KG1 (cell line): Measurements from ENCODE around the gene ADAMTS20.
"Not testable (repeated sequence)": the region's sequence is repeated elsewhere in the genome, so short reads cannot be mapped to it uniquely, and the experiment has no call there.

Experiments
- DNase-seq: peaks from one replicate; lab custom pipeline; 2025; lab: John Stamatoyannopoulos, UW

ADAMTS20 gene, protein sequence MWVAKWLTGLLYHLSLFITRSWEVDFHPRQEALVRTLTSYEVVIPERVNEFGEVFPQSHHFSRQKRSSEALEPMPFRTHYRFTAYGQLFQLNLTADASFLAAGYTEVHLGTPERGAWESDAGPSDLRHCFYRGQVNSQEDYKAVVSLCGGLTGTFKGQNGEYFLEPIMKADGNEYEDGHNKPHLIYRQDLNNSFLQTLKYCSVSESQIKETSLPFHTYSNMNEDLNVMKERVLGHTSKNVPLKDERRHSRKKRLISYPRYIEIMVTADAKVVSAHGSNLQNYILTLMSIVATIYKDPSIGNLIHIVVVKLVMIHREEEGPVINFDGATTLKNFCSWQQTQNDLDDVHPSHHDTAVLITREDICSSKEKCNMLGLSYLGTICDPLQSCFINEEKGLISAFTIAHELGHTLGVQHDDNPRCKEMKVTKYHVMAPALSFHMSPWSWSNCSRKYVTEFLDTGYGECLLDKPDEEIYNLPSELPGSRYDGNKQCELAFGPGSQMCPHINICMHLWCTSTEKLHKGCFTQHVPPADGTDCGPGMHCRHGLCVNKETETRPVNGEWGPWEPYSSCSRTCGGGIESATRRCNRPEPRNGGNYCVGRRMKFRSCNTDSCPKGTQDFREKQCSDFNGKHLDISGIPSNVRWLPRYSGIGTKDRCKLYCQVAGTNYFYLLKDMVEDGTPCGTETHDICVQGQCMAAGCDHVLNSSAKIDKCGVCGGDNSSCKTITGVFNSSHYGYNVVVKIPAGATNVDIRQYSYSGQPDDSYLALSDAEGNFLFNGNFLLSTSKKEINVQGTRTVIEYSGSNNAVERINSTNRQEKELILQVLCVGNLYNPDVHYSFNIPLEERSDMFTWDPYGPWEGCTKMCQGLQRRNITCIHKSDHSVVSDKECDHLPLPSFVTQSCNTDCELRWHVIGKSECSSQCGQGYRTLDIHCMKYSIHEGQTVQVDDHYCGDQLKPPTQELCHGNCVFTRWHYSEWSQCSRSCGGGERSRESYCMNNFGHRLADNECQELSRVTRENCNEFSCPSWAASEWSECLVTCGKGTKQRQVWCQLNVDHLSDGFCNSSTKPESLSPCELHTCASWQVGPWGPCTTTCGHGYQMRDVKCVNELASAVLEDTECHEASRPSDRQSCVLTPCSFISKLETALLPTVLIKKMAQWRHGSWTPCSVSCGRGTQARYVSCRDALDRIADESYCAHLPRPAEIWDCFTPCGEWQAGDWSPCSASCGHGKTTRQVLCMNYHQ (N-terminal part only)

GRCh38 chr12:43551971-43552559, at the start of gene ADAMTS20:
Gene ADAMTS20, minus strand, starts transcription at chr12:43552203. Its CDS starts 282 bp downstream, at chr12:43551921.
- DNase-seq, result no peak

DNA sequence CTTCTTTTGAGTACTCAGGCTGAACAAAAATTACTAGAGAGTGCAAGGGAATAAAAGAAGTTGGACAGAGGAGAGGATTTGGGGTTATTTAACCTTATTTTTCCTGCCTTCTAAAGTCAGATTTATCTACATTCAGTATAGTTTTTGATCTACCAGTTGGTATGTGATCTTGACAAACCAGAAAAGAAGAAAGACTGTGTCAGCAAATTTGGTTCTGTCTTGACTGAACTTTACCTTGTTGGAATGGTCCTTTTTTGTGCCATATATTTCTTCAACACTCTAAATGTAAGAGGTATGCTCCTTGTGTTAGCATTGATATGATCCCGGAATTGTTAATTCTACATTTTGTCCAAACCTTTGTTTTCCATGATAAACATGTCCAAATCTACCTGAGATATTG, 47.7 kb upstream of the ADAMTS20 start:
- DNase-seq, result no peak

DNA sequence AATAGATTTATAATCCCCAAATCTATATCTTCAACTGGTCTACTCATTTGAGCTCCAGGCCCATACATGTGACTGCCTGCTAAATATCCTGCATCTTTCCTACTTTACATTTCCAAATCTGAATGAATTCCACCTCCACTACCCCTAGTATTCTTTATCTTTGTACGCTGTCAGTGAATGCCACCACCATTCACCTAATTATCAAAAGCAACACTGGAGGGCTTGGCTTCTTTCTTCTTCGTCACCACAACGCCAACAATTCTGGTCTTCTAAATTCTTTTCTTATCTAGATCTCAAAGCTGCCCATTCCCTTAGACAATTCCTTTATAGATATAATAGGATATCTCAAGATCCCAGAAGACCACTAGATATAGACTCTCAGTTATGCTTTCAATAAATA, 47.1 kb upstream of the ADAMTS20 start:
- no peak for DNase-seq

DNA sequence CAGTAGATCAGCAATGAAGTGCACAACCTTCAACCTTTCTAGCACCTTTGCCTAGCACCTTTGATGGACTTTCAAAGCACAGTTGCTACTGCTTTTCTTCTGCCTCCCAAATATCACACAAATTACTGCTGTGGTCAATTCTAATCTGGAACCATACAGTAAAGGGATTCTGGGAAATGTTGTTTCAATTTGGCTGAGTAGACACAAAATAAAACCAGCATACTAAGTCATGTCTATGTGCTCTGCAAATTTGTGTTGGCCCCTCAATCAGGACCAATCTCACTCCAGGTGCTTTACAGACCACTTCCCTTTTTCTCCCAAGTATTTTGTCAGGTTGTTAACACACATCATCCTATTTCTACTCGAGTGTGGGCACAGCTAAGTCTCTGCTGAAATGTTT, 38.3 kb upstream of the ADAMTS20 start:
- DNase-seq, result no peak

GRCh38 chr12:43586646-43587245, 34.7 kb upstream of the ADAMTS20 start:
- DNase-seq, result no peak

- no peak for DNase-seq
Measured at GRCh38 chr12:43585676-43586075, 33.7 kb upstream of the ADAMTS20 start.

DNA sequence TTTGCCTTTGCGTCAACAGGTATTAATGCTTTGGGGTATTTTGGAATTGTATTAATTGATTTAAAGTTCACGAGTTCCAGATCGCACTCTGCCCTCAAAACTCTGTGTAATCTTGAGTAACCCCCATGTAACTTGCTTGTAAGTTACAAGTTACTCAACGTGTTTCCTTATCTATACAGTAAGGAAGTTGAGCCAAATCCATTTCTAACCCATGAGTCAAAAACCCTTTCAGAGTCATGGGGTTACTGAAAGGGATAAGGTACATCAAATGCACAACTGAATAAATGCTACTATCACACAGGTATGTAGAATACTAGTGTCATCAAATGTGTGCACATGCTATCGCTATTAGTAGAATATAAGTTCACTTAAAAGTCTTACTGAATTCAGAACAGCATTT, 28.6 kb upstream of the ADAMTS20 start:
- no peak for DNase-seq

- no peak for DNase-seq
Measured at GRCh38 chr12:43579206-43579605, 27.2 kb upstream of the ADAMTS20 start.

- no peak for DNase-seq
Measured at GRCh38 chr12:43578782-43579181, 26.8 kb upstream of the ADAMTS20 start.

DNA sequence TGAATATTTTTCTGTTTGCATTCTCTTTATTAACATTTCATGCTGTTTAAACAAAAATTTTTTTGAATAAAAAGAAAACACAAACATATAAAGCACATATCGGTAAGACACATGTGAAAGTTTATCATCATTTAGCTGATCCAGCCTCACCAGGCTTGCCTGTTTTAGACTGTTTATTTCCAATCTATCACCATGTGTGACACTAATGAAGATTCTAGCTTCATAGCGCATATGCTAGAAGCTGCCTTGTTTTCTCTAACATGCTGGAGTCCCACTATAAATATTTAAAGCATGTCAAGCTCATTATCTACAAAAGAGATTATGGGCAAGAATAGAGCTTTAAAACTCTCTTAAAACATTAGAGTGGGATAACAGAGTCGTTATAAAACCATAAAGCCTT, 25.4 kb upstream of the ADAMTS20 start:
- no peak for DNase-seq

DNA sequence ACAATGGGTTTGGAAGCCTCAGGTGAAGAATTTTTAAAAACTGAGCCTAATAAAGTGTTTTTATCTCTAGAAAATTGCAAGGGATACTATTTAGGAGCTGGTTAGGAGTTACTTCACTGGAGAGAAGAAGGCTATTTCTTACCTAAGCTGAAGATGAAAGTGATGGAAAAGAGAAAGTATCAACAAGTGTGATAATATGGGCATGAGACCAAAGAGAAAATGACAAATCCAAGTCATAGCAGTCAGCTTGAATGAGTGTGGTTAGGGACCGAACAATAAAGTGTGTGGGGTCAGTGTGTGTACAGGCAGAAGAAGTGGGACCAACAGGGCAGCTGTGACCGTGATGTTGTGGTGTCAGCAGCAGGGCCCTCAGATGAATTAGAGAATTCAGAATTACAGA, 24.2 kb upstream of the ADAMTS20 start:
- DNase-seq, result no peak

GRCh38 chr12:43571885-43572284, 19.9 kb upstream of the ADAMTS20 start:
- no peak for DNase-seq

GRCh38 chr12:43556057-43556456, 4.1 kb upstream of the ADAMTS20 start:
- DNase-seq, result no peak

GRCh38 chr12:43551279-43551970, 578 bp downstream of the ADAMTS20 start:
- DNase-seq, result no peak

DNA sequence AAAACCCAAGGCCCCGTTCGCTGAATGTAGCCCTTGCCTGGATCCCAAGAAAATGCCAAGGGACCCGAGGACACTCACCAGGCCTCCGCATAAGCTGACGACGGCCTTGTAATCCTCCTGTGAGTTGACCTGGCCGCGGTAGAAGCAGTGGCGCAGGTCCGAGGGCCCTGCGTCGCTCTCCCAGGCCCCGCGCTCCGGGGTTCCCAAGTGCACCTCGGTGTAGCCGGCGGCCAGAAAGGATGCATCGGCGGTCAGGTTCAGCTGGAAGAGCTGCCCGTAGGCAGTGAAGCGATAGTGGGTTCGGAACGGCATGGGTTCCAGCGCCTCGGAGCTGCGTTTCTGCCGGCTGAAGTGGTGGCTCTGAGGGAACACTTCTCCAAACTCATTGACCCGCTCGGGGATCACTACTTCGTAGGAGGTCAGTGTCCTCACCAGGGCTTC, 1.2 kb downstream of the ADAMTS20 start:
- DNase-seq, result no peak

- DNase-seq, result no peak
Measured at GRCh38 chr12:43544703-43545102, 7.3 kb downstream of the ADAMTS20 start.

- DNase-seq, result no peak
Measured at GRCh38 chr12:43540470-43540869, 11.5 kb downstream of the ADAMTS20 start.

- DNase-seq, result not testable (repeated sequence)
Measured at GRCh38 chr12:43537675-43538074, 14.3 kb downstream of the ADAMTS20 start.

- DNase-seq, result no peak
Measured at GRCh38 chr12:43516045-43516444, 36.0 kb downstream of the ADAMTS20 start.

- DNase-seq, result no peak
Measured at GRCh38 chr12:43501703-43502102, 50.3 kb downstream of the ADAMTS20 start.
